WTC11 (cell line): ENCODE results near the gene FAM3B. TPM values are rescaled to one million over a fixed set of nuclear protein-coding genes. Genes with fewer than 3 reads are reported as not detected.

Experiments used
- ATAC-seq: fragments of 200-7000 bp; cut with Tn5 transposase; 2 replicates; pipeline ENCODE4 v1.10.0; 2021; ENCODE audit warnings: mild to moderate bottlenecking, moderate library complexity
- CTCF ChIA-PET: fragments of 300-600 bp; sonication (Branson Sonifier 250); formaldehyde crosslinking; loops from one replicate; lab custom pipeline; 2021; ENCODE audit warnings: antibody characterized with exemption; lab: Charles Lee
- POLR2A ChIA-PET: fragments of 350-600 bp; sonication (Branson Sonifier 250); formaldehyde crosslinking; loops from one replicate; lab custom pipeline; 2021; ENCODE audit warnings: antibody characterized with exemption; lab: Charles Lee
- DNase-seq: peaks from one replicate; pipeline ENCODE4 v3.0.0; 2021; ENCODE audit warnings: low spot score
- H3K27ac Mint-ChIP-seq: 2 replicates; pipeline ENCODE4 v1.8.0; 2021; ENCODE audit warnings: mixed read lengths
- H3K27me3 Mint-ChIP-seq: 2 replicates; pipeline ENCODE4 v1.8.0; 2021; ENCODE audit warnings: low read depth, mild to moderate bottlenecking, moderate library complexity, mixed read lengths
- H3K36me3 Mint-ChIP-seq: 2 replicates; pipeline ENCODE4 v1.8.0; 2021; ENCODE audit warnings: mixed read lengths
- H3K4me1 Mint-ChIP-seq: 2 replicates; pipeline ENCODE4 v1.8.0; 2022; ENCODE audit warnings: mixed read lengths
- H3K4me3 Mint-ChIP-seq: 2 replicates; pipeline ENCODE4 v1.8.0; 2021; ENCODE audit warnings: mild to moderate bottlenecking, moderate library complexity, mixed read lengths
- H3K9me3 Mint-ChIP-seq: 2 replicates; pipeline ENCODE4 v1.8.0; 2021; ENCODE audit warnings: mixed read lengths
- ATF6 ChIP-seq: sonication (generic); formaldehyde crosslinking; IDR thresholded peaks from 2 replicates; pipeline ENCODE4 v1.8.1; 2023; ENCODE audit warnings: mild to moderate bottlenecking, missing genetic modification reagents
- CBFB ChIP-seq: sonication (generic); formaldehyde crosslinking; IDR thresholded peaks from 2 replicates; pipeline ENCODE4 v1.8.1; 2022; ENCODE audit warnings: mild to moderate bottlenecking, low read depth, missing genetic modification reagents
- CDX4 ChIP-seq: fragments of 250-450 bp; sonication (Bioruptor Pico); IDR thresholded peaks from 2 replicates; pipeline ENCODE4 v1.9.0; 2021; ENCODE audit warnings: moderate library complexity, mild to moderate bottlenecking, inconsistent platforms, borderline replicate concordance
- ERG ChIP-seq: fragments of 250-450 bp; sonication (Bioruptor Pico); IDR thresholded peaks from 2 replicates; pipeline ENCODE4 v1.8.0; 2021; ENCODE audit warnings: mild to moderate bottlenecking
- ESRRA ChIP-seq: sonication (generic); formaldehyde crosslinking; IDR thresholded peaks from 2 replicates; pipeline ENCODE4 v1.8.1; 2022; ENCODE audit warnings: mild to moderate bottlenecking, missing genetic modification reagents, borderline replicate concordance
- FOXP4 ChIP-seq: sonication (generic); formaldehyde crosslinking; IDR thresholded peaks from 2 replicates; pipeline ENCODE4 v1.8.0; 2022; ENCODE audit warnings: mild to moderate bottlenecking, missing genetic modification reagents
- GTF2I ChIP-seq: fragments of 250-450 bp; sonication (Bioruptor Pico); conservative IDR thresholded peaks from 2 replicates; pipeline ENCODE4 v1.4.0; 2021; ENCODE audit warnings: mild to moderate bottlenecking
- IRF2 ChIP-seq: sonication (generic); formaldehyde crosslinking; IDR thresholded peaks from 2 replicates; pipeline ENCODE4 v1.8.0; 2022; ENCODE audit warnings: low read depth, missing genetic modification reagents, borderline replicate concordance
- MAX ChIP-seq: sonication (generic); formaldehyde crosslinking; IDR thresholded peaks from 2 replicates; pipeline ENCODE4 v1.8.0; 2022; ENCODE audit warnings: mild to moderate bottlenecking, missing genetic modification reagents
- MXD4 ChIP-seq: fragments of 250-450 bp; sonication (Bioruptor Pico); IDR thresholded peaks from 2 replicates; pipeline ENCODE4 v1.8.0; 2021; ENCODE audit warnings: mild to moderate bottlenecking, moderate library complexity, borderline replicate concordance
- ZNF219 ChIP-seq: sonication (generic); formaldehyde crosslinking; IDR thresholded peaks from 2 replicates; pipeline ENCODE4 v1.8.0; 2023; ENCODE audit warnings: missing genetic modification reagents, mild to moderate bottlenecking, borderline replicate concordance
- ZNF263 ChIP-seq: sonication (generic); formaldehyde crosslinking; IDR thresholded peaks from 2 replicates; pipeline ENCODE4 v1.8.1; 2022; ENCODE audit warnings: low read depth, mild to moderate bottlenecking, moderate library complexity, missing genetic modification reagents
- ZNF416 ChIP-seq: fragments of 250-450 bp; sonication (Bioruptor Pico); IDR thresholded peaks from 2 replicates; pipeline ENCODE4 v1.9.0; 2021; ENCODE audit warnings: mild to moderate bottlenecking, inconsistent platforms
- ZNF425 ChIP-seq: fragments of 250-450 bp; sonication (Bioruptor Pico); conservative IDR thresholded peaks from 2 replicates; pipeline ENCODE4 v1.9.0; 2021; ENCODE audit warnings: mild to moderate bottlenecking
- ZNF532 ChIP-seq: fragments of 250-450 bp; sonication (Bioruptor Pico); IDR thresholded peaks from 2 replicates; pipeline ENCODE4 v1.9.0; 2021; ENCODE audit warnings: mild to moderate bottlenecking, borderline replicate concordance
- total RNA-seq: library from RNA; stranded (reverse); gene quantifications from 3 replicates; pipeline ENCODE4 v1.2.3, GENCODE V29; 2021

The FAM3B gene
- total RNA-seq, 1 experiment from 2014 or later, result 1.4 TPM

- TF ChIP-seq ZNF416 (no peak), ZNF263 (CRISPR knock-in tag) (no peak), IRF2 (no peak)
These were observed 62.2 kb downstream of the FAM3B start (continued) for GRCh38 chr21:41378849-41379248.

GRCh38 chr21:41379901-41380300 lies 63.3 kb downstream of the FAM3B start:
- H3K27ac Mint-ChIP-seq, result no peak overlapping the region
- CTCF ChIA-PET, result interaction anchor here (1.1 to 1.7 kb wide), 2 partner anchors 11 to 96 kb away, joined by 3 to 12 read pairs; no protein-coding TSS in a partner anchor

More at GRCh38 chr21:41379901-41380300, 63.3 kb downstream of the FAM3B start:
- H3K4me3 Mint-ChIP-seq, result no peak overlapping the region
- H3K9me3 Mint-ChIP-seq, result peaks cover 17% of the 10 kb centered on the region
- ATAC-seq (no peak), DNase-seq (no peak)
- POLR2A ChIA-PET, result no interaction called here
- TF ChIP-seq ESRRA (CRISPR knock-in tag), result no peak
- TF ChIP-seq ATF6 (CRISPR knock-in tag), result no peak
- no peak for TF ChIP-seq FOXP4 (CRISPR knock-in tag)
- TF ChIP-seq CBFB, result no peak
- no peak for TF ChIP-seq MAX (CRISPR knock-in tag)
- TF ChIP-seq ZNF425 (CRISPR knock-in tag), result no peak
- TF ChIP-seq MXD4 (CRISPR knock-in tag), result no peak
- no peak for TF ChIP-seq ERG
- TF ChIP-seq GTF2I, result no peak
- no peak for TF ChIP-seq CDX4 (CRISPR knock-in tag)
- TF ChIP-seq ZNF532 (CRISPR knock-in tag), result no peak
- TF ChIP-seq ZNF416, result no peak
- no peak for TF ChIP-seq ZNF219 (CRISPR knock-in tag)
- H3K27me3 Mint-ChIP-seq, result 0 out of 2 replicates have a peak, but pooled peaks cover 2% of the 10 kb centered on the region
- H3K36me3 Mint-ChIP-seq, result peaks cover 6% of the 10 kb centered on the region
- peaks cover 7% of the 10 kb centered on the region for H3K4me1 Mint-ChIP-seq
